IMR-90 (cell line): Measurements from ENCODE around the gene NUP98.

ENCODE experiments used
- CEBPB ChIP-seq: IDR thresholded peaks from 2 replicates; pipeline ENCODE4 v1.6.1; 2012; ENCODE audit warnings: low read depth, low read length, improper control_type of control experiment
- FOS ChIP-seq: fragments of 150-350 bp; IDR thresholded peaks from 2 replicates; pipeline ENCODE4 v1.6.1; 2016; ENCODE audit warnings: low read depth, low read length
- MAFK ChIP-seq: IDR thresholded peaks from 2 replicates; pipeline ENCODE4 v1.6.1; 2012; ENCODE audit warnings: low read depth, low read length, improper control_type of control experiment
- POLR2A ChIP-seq: IDR thresholded peaks from 2 replicates; pipeline ENCODE4 v1.6.1; 2012; ENCODE audit warnings: mild to moderate bottlenecking, low read depth, low read length
- RAD21 ChIP-seq: IDR thresholded peaks from 2 replicates; pipeline ENCODE4 v1.6.1; 2012; ENCODE audit warnings: low read length, improper control_type of control experiment
- USF2 ChIP-seq: fragments of 150-350 bp; IDR thresholded peaks from 2 replicates; pipeline ENCODE4 v1.6.1; 2017; ENCODE audit warnings: mild to moderate bottlenecking, antibody characterized with exemption, low read length, low read depth
- TF ChIP-seq, protein P1 (sequence below): conservative IDR thresholded peaks from 2 replicates; pipeline ENCODE4 v1.5.1; 2012; ENCODE audit warnings: mild to moderate bottlenecking, low read depth, low read length, improper control_type of control experiment

DNA sequence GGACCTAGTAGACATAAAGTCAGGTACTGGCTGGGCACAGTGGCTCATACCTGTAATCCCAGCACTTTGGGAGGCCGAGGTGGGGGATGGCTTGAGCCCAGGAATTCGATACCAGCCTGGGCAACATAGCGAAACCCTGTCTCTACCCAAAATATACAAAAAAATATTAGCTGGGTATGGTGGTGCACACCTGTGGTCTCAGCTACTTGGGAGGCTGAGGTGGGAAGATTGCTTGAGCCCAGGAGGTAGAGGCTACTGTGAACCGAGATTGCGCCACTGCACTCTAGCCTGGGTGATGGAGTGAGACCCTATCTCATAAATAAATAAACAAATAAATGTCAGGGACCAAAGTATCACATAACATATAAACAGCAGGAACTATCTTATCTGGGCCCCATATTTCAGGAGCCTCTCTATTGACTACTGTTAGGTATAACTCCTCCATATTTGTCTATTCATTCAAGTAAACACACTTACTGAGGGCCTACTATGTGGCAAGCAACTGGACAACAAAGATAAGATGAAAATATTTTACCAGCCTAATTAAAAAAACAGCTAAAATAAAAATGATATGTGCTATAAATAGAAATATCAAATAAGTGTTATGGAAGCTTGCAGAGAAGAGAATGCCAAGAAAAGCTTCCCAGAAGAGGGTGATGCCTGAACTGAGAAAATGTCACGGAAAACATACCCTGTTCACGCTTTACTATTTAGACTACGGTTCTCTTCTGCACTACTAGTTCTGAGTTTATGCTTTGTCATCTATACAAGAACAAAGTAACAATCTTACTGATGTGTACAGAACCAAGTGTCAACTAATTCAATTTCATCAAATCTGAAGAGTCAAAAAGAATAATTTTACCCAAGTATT, 2.0 kb downstream of the NUP98 start:
- TF ChIP-seq CEBPB (no peak), RAD21 (no peak), POLR2A (no peak; the same call in 1 of the 2 replicates), MAFK (no peak), USF2 (no peak), FOS (no peak)
- TF ChIP-seq, protein P1, sequence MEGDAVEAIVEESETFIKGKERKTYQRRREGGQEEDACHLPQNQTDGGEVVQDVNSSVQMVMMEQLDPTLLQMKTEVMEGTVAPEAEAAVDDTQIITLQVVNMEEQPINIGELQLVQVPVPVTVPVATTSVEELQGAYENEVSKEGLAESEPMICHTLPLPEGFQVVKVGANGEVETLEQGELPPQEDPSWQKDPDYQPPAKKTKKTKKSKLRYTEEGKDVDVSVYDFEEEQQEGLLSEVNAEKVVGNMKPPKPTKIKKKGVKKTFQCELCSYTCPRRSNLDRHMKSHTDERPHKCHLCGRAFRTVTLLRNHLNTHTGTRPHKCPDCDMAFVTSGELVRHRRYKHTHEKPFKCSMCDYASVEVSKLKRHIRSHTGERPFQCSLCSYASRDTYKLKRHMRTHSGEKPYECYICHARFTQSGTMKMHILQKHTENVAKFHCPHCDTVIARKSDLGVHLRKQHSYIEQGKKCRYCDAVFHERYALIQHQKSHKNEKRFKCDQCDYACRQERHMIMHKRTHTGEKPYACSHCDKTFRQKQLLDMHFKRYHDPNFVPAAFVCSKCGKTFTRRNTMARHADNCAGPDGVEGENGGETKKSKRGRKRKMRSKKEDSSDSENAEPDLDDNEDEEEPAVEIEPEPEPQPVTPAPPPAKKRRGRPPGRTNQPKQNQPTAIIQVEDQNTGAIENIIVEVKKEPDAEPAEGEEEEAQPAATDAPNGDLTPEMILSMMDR: no peak
